Osteoblast (primary cell): ENCODE measurements around the gene TEFM. TPM values are rescaled to one million over a fixed set of nuclear protein-coding genes. Genes with fewer than 3 reads are reported as not detected.
"Not testable (repeated sequence)": the region's sequence is repeated elsewhere in the genome, so short reads cannot be mapped to it uniquely, and the experiment has no call there.

Experiments
- DNase-seq: peaks from one replicate; pipeline ENCODE4 v3.0.0; 2011; ENCODE audit warnings: low spot score, mixed read lengths; ENCODE audit not compliant: insufficient read length; ENCODE audit errors: missing footprints
- H2AFZ ChIP-seq: 2 replicates; pipeline ENCODE4 v1.6.0; 2011; ENCODE audit warnings: mild to moderate bottlenecking, low read length
- H3K27ac ChIP-seq: 2 replicates; pipeline ENCODE4 v1.5.1; 2011; ENCODE audit warnings: mild to moderate bottlenecking, low read depth, low read length, moderate library complexity
- H3K27me3 ChIP-seq: 2 replicates; pipeline ENCODE4 v1.6.0; 2012; ENCODE audit warnings: mild to moderate bottlenecking, control low read depth, inconsistent platforms, low read length, moderate library complexity; ENCODE audit not compliant: insufficient read depth
- H3K36me3 ChIP-seq: 2 replicates; pipeline ENCODE4 v1.5.1; 2011; ENCODE audit warnings: mild to moderate bottlenecking, low read length, control low read depth, moderate library complexity; ENCODE audit not compliant: insufficient read depth
- H3K4me1 ChIP-seq: 2 replicates; pipeline ENCODE4 v1.5.1; 2011; ENCODE audit warnings: mild to moderate bottlenecking, low read length, control low read depth, moderate library complexity; ENCODE audit not compliant: insufficient read depth
- H3K4me2 ChIP-seq: 2 replicates; pipeline ENCODE4 v1.6.0; 2011; ENCODE audit warnings: mild to moderate bottlenecking, low read length; ENCODE audit not compliant: insufficient read depth
- H3K4me3 ChIP-seq: fragments of 200-600 bp; sonication (generic); 3 replicates; pipeline ENCODE4 v1.5.1; 2012; ENCODE audit warnings: mild to moderate bottlenecking, low read length, inconsistent platforms; ENCODE audit not compliant: insufficient read depth
- H3K79me2 ChIP-seq: 2 replicates; pipeline ENCODE4 v1.6.0; 2012; ENCODE audit warnings: mild to moderate bottlenecking, low read length, control low read depth, inconsistent platforms; ENCODE audit not compliant: insufficient read depth
- H3K9me3 ChIP-seq: 2 replicates; pipeline ENCODE4 v1.5.1; 2011; ENCODE audit warnings: low read depth, low read length, control low read depth
- H4K20me1 ChIP-seq: 2 replicates; pipeline ENCODE4 v1.6.0; 2012; ENCODE audit warnings: mild to moderate bottlenecking, low read length, control low read depth; ENCODE audit not compliant: insufficient read depth
- total RNA-seq: library from RNA; depleted of rRNA; stranded (reverse); fragments of >200 nt; gene quantifications from 2 replicates; pipeline ENCODE4 v1.2.3, GENCODE V29; 2012
- TF ChIP-seq, protein P1 (sequence below): IDR thresholded peaks from 2 replicates; pipeline ENCODE4 v1.5.1; 2011; ENCODE audit warnings: mild to moderate bottlenecking, low read depth, low read length, moderate library complexity; ENCODE audit errors: extremely low read depth

Gene TEFM
- total RNA-seq, 1 donor: 10.9 TPM

DNA sequence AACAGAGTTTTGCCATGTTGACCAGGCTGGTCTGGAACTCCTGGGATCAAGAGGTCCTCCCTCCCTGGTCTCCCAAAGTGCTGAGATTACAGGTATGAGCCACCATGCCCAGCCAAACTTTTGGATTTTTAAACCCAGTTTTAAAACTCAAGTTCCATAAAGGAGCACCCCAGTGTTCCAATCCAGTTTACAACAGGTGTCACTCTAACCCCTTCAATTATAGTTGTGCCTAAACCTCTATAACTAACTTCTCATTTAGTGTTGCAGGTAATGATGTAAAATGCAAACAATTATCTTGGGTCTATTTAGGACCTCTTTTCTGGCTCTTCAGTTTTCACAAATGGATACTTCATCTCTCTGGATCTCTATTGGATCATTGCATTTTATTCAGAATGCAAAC is 7.9 kb upstream of the TEFM start:
- TF ChIP-seq, protein P1, sequence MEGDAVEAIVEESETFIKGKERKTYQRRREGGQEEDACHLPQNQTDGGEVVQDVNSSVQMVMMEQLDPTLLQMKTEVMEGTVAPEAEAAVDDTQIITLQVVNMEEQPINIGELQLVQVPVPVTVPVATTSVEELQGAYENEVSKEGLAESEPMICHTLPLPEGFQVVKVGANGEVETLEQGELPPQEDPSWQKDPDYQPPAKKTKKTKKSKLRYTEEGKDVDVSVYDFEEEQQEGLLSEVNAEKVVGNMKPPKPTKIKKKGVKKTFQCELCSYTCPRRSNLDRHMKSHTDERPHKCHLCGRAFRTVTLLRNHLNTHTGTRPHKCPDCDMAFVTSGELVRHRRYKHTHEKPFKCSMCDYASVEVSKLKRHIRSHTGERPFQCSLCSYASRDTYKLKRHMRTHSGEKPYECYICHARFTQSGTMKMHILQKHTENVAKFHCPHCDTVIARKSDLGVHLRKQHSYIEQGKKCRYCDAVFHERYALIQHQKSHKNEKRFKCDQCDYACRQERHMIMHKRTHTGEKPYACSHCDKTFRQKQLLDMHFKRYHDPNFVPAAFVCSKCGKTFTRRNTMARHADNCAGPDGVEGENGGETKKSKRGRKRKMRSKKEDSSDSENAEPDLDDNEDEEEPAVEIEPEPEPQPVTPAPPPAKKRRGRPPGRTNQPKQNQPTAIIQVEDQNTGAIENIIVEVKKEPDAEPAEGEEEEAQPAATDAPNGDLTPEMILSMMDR: no peak
- Histone ChIP-seq H3K4me1 (no peaks in the 10 kb centered on the region), H3K27ac (no peak overlapping the region), H3K4me2 (no peak overlapping the region), H3K4me3 (no peak overlapping the region), H3K79me2 (no peaks in the 10 kb centered on the region), H2AFZ (no peak overlapping the region), H3K36me3 (no peaks in the 10 kb centered on the region), H3K27me3 (peaks cover 3% of the 10 kb centered on the region), H4K20me1 (no peaks in the 10 kb centered on the region), H3K9me3 (no peaks in the 10 kb centered on the region)
- no peak for DNase-seq

DNA sequence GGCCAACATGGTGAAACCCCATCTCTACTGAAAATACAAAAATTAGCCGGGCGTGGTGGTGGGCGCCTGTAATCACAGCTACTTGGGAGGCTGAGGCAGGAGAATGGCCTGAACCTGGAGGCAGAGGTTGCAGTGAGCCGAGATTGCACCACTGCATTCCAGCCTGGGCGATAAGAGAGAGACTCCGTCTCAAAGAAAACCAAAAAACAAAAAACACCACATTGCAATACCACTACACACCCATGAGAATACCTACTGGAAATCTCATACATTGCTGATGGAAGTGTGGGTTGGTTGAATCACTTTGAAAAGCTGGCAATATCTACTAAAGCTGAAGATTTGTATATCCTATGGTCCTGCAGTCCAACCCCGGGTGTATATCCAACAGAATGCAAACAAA is 4.1 kb upstream of the TEFM start:
- H3K4me3 ChIP-seq, H3K27me3 ChIP-seq, H3K27ac ChIP-seq, H2AFZ ChIP-seq, DNase-seq, H4K20me1 ChIP-seq, H3K9me3 ChIP-seq, H3K36me3 ChIP-seq, H3K4me2 ChIP-seq: not testable (repeated sequence)
- peaks cover 19% of the 10 kb centered on the region for H3K79me2 ChIP-seq
- H3K4me1 ChIP-seq: peaks cover 12% of the 10 kb centered on the region

DNA sequence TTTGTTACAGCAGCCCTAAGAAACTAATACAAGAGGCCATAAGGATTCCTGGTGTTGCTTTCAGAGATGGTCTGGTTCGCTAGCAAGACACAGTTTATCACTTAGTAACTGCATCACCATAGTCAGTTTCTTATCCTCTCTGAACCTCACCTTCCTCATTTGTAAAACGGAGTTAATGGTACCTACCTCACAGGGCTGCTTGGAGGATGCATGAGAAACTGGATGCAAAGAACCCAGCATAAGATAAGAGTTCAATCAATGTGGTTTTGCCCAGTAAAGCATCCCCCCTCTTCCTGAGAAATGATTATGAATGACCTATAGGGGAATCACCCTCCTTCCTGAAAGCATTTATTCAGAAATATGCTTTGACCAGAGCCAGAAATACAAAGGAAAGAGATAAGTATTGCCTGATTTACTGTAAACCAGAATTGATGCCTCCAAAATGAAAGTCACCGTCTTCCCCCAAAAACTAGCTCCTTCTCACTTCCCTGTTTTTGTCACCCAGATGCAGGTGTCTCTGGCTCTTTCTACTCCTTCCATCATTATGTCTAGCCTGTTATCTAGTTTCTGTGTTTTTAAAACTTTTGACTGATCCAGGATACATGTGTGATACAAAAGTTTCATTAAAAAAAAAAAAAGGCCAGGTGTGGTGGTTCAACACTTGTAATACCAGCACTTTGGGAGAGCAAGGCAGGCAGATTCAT is 2.8 kb upstream of the TEFM start:
- peaks cover under 1% of the 10 kb centered on the region for H3K36me3 ChIP-seq
- no peaks in the 10 kb centered on the region for H3K27me3 ChIP-seq
- no peaks in the 10 kb centered on the region for H4K20me1 ChIP-seq
- no peaks in the 10 kb centered on the region for H3K9me3 ChIP-seq
- TF ChIP-seq, protein P1: no peak
- H3K4me3 ChIP-seq: no peak overlapping the region
- peak; percentile 4 for DNase-seq
- no peak overlapping the region for H2AFZ ChIP-seq
- H3K79me2 ChIP-seq: peaks cover 31% of the 10 kb centered on the region
- no peak overlapping the region for H3K27ac ChIP-seq
- H3K4me2 ChIP-seq: no peak overlapping the region
- peaks cover 15% of the 10 kb centered on the region for H3K4me1 ChIP-seq

DNA sequence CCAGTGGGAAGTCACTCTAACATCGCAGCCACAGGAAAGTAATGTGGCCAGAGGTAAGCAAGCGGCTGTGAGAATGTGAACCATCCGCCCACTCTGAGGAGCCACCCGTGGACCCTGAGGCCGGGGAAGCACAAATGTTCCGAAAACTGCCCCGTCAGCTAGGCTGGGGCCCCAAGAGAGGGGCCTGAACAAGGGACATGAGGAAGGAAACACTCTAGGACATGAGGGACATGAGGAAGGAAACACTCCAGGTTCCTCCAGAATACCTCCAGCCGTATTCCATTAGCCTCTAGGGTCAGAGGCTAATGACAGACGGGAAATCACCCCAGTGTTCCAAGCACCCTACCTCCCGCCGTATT is 317 bp downstream of the TEFM start:
- peak; percentile 82 for DNase-seq
- Histone ChIP-seq H3K4me3 (peak overlapping the region; percentile 96), H3K4me1 (peaks cover 15% of the 10 kb centered on the region), H4K20me1 (no peaks in the 10 kb centered on the region), H3K4me2 (peak overlapping the region; percentile 98), H3K27ac (peak overlapping the region; percentile 50), H3K27me3 (no peaks in the 10 kb centered on the region), H2AFZ (peak overlapping the region; percentile 96), H3K36me3 (peaks cover 8% of the 10 kb centered on the region), H3K79me2 (peaks cover 49% of the 10 kb centered on the region), H3K9me3 (no peaks in the 10 kb centered on the region)
- TF ChIP-seq, protein P1: no peak
